HG03521 (cell line): ENCODE measurements around the gene FSD1.
"Not testable (repeated sequence)": the region's sequence is repeated elsewhere in the genome, so short reads cannot be mapped to it uniquely, and the experiment has no call there.

Experiments
- ATAC-seq: cut with Tn5 transposase; IDR thresholded peaks from one replicate; pipeline ENCODE4 v1.9.1; 2021; ENCODE audit warnings: mild to moderate bottlenecking, moderate library complexity; ENCODE audit not compliant: unreplicated experiment

Gene FSD1

GRCh38 chr19:4313847-4314490 is 9.6 kb downstream of the FSD1 start:
- ATAC-seq = no peak

- ATAC-seq = no peak
Measured at GRCh38 chr19:4316956-4317355, 12.6 kb downstream of the FSD1 start.

GRCh38 chr19:4318460-4318859 is 14.1 kb downstream of the FSD1 start:
- ATAC-seq = no peak

GRCh38 chr19:4319067-4319718 is 14.8 kb downstream of the FSD1 start:
- no peak for ATAC-seq

- ATAC-seq = no peak
Measured at GRCh38 chr19:4320419-4320818, 16.0 kb downstream of the FSD1 start.

GRCh38 chr19:4322942-4323665 is 18.7 kb downstream of the FSD1 start:
- no peak for ATAC-seq

- ATAC-seq = no peak
Measured at GRCh38 chr19:4323692-4324091, 19.3 kb downstream of the FSD1 start.

- ATAC-seq = no peak
Measured at GRCh38 chr19:4324228-4324627, 19.8 kb downstream of the FSD1 start.

GRCh38 chr19:4326215-4326836 is 21.9 kb downstream of the FSD1 start:
- no peak for ATAC-seq

GRCh38 chr19:4326837-4327251 is 22.4 kb downstream of the FSD1 start:
- no peak for ATAC-seq

GRCh38 chr19:4327252-4327876 is 23.0 kb downstream of the FSD1 start:
- ATAC-seq = no peak

- ATAC-seq = no peak
Measured at GRCh38 chr19:4327877-4328242, 23.5 kb downstream of the FSD1 start.

GRCh38 chr19:4328243-4328990 is 24.0 kb downstream of the FSD1 start:
- peak; percentile 80 for ATAC-seq

- not testable (repeated sequence) for ATAC-seq
Measured at GRCh38 chr19:4328991-4329681, 24.7 kb downstream of the FSD1 start.

- ATAC-seq = no peak
Measured at GRCh38 chr19:4329858-4330257, 25.5 kb downstream of the FSD1 start.

GRCh38 chr19:4334929-4335570 is 30.7 kb downstream of the FSD1 start:
- ATAC-seq = no peak

- no peak for ATAC-seq
Measured at GRCh38 chr19:4337906-4338440, 33.6 kb downstream of the FSD1 start.

- no peak for ATAC-seq
Measured at GRCh38 chr19:4338441-4339355, 34.3 kb downstream of the FSD1 start, which contains the start of gene STAP2. Gene STAP2 (minus strand): TSS chr19:4338827. CDS start chr19:4338753, 74 bp downstream.
